HL-60 (cell line): Measurements from ENCODE around the gene TTC22.

Experiments
- DNase-seq, 2 experiments: peaks; one replicate each; pipeline ENCODE4 v3.0.0-alpha.2; 2010 to 2020; ENCODE audit warnings: low read depth in 1 of 2, low spot score in 1 of 2
- H3K27ac ChIP-seq: fragments of 250-450 bp; sonication (Bioruptor Pico); replicated peaks from 2 replicates; pipeline ENCODE4 v1.5.1; 2020; ENCODE audit warnings: mild to moderate bottlenecking, moderate library complexity
- H3K27me3 ChIP-seq: fragments of 250-450 bp; sonication (Bioruptor Pico); 2 replicates; pipeline ENCODE4 v1.5.1; 2021; ENCODE audit warnings: mild to moderate bottlenecking, moderate library complexity; ENCODE audit not compliant: insufficient read depth, poor library complexity, severe bottlenecking
- H3K4me3 ChIP-seq: replicated peaks from 2 replicates; pipeline ENCODE4 v1.5.1; 2011; ENCODE audit warnings: mild to moderate bottlenecking, control low read depth, low read length; ENCODE audit not compliant: insufficient read depth
- CTCF ChIP-seq: IDR thresholded peaks from one replicate; pipeline ENCODE4 v1.5.1; 2011; ENCODE audit warnings: low read length, control low read depth, inconsistent platforms; ENCODE audit not compliant: insufficient read depth
- GABPA ChIP-seq: IDR thresholded peaks from 2 replicates; pipeline ENCODE4 v1.6.1; 2012; ENCODE audit warnings: low read depth
- POLR2AphosphoS5 ChIP-seq: IDR thresholded peaks from 2 replicates; pipeline ENCODE4 v1.6.1; 2012; ENCODE audit warnings: low read depth
- REST ChIP-seq: IDR thresholded peaks from 2 replicates; pipeline ENCODE4 v1.6.1; 2012; ENCODE audit warnings: low read depth; ENCODE audit not compliant: insufficient replicate concordance
- SPI1 ChIP-seq: IDR thresholded peaks from 2 replicates; pipeline ENCODE4 v1.6.1; 2012; ENCODE audit warnings: low read depth, mild to moderate bottlenecking, borderline replicate concordance

Gene TTC22

DNA sequence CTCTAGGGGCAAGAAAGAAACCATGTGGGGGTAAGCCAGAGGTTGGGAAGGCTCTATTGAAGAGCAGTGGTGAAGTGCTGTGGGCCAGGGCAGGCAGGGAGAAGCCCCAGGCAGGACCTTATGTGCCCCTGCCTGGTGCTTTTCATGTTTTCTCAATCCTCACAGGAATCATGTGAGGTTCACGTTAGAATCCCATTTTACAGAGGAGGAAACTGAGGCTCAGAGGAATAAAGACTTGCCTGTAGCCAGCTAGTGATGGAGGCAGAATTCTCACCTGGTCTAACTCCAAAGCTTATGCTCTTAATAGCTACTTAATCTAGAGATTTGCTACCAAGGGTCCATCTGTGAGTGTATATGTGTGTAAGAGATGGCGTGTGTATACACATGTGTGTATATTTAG is 4.2 kb downstream of the TTC22 start:
- no peak overlapping the region for H3K4me3 ChIP-seq
- H3K27me3 ChIP-seq, result no peaks in the 10 kb centered on the region
- H3K27ac ChIP-seq, result no peak overlapping the region
- no peak for TF ChIP-seq SPI1
- no peak for TF ChIP-seq POLR2AphosphoS5
- no peak for TF ChIP-seq CTCF
- TF ChIP-seq GABPA, result no peak
- no peak for TF ChIP-seq REST
- DNase-seq, result no peak

DNA sequence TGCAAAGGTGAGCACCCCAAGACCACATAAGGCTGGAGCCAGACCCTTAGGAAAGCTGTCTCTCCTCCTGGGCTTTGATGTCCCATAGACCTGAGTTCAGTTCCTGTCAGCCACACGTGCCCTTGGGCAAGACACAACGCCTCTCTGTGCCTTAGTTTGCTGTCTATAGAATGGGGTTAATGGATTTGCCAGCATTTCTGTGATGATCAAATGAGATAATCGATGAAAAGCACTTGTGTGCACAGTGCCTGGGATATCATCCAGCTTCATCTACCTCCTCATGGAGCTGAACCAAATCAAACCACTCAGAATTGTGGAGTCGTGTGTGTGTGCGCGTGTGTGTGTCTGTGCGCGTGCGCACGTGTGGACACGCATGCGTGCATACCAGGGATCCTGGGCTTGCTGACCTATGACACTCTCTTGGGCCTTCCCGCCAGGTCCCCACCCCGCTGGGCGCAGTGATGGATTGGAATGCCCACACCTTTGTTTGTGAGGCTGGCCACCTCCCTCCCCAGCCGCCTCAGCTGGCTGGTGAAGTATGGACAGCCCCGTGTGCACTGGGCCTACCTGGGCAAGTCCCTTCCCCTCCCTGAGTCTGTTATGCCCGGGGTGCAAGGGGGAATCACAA is 5.2 kb downstream of the TTC22 start:
- Histone ChIP-seq H3K27ac (no peak overlapping the region), H3K27me3 (no peaks in the 10 kb centered on the region), H3K4me3 (no peak overlapping the region)
- DNase-seq, result no peak
- TF ChIP-seq SPI1, result no peak
- no peak for TF ChIP-seq POLR2AphosphoS5
- no peak for TF ChIP-seq GABPA
- TF ChIP-seq REST, result no peak
- TF ChIP-seq CTCF, result no peak

GRCh38 chr1:54795356-54795665 is 5.8 kb downstream of the TTC22 start:
- TF ChIP-seq GABPA (no peak), POLR2AphosphoS5 (no peak), CTCF (no peak), SPI1 (no peak)
- H3K4me3 ChIP-seq, result no peak overlapping the region
- no peak overlapping the region for H3K27ac ChIP-seq
- no peaks in the 10 kb centered on the region for H3K27me3 ChIP-seq
- DNase-seq, result no peak
